Fibroblast of the aortic adventitia (primary cell): ENCODE measurements around the gene JPT1. TPM values are rescaled to one million over a fixed set of nuclear protein-coding genes. Genes with fewer than 3 reads are reported as not detected.
A peak's percentile ranks its signal among the peaks of the same experiment; 100 is the strongest.

Experiments
- DNase-seq: peaks from one replicate; pipeline ENCODE4 v3.0.0-alpha.2; 2010; ENCODE audit warnings: low read depth
- H3K4me3 ChIP-seq: 2 replicates; pipeline ENCODE4 v1.5.1; 2011; ENCODE audit warnings: low read depth, mild to moderate bottlenecking, control low read depth, low read length, moderate library complexity
- total RNA-seq: library from RNA; depleted of rRNA; stranded (reverse); fragments of >200 nt; gene quantifications from 2 replicates; pipeline ENCODE4 v1.2.3, GENCODE V29; 2012; ENCODE audit warnings: low replicate concordance
- TF ChIP-seq, protein P1 (sequence below): IDR thresholded peaks from 2 replicates; pipeline ENCODE4 v1.5.1; 2011; ENCODE audit warnings: mild to moderate bottlenecking, low read length, control low read depth, inconsistent platforms; ENCODE audit not compliant: insufficient read depth

The JPT1 gene
- total RNA-seq, 1 donor: 71.1 TPM

GRCh38 chr17:75182569-75183436 is 28.5 kb upstream of the JPT1 start, which contains the start of gene SUMO2:
TSS of gene SUMO2 (minus strand) at chr17:75182959. CDS start at chr17:75182834, 125 bp downstream.
- TF ChIP-seq, protein P1, sequence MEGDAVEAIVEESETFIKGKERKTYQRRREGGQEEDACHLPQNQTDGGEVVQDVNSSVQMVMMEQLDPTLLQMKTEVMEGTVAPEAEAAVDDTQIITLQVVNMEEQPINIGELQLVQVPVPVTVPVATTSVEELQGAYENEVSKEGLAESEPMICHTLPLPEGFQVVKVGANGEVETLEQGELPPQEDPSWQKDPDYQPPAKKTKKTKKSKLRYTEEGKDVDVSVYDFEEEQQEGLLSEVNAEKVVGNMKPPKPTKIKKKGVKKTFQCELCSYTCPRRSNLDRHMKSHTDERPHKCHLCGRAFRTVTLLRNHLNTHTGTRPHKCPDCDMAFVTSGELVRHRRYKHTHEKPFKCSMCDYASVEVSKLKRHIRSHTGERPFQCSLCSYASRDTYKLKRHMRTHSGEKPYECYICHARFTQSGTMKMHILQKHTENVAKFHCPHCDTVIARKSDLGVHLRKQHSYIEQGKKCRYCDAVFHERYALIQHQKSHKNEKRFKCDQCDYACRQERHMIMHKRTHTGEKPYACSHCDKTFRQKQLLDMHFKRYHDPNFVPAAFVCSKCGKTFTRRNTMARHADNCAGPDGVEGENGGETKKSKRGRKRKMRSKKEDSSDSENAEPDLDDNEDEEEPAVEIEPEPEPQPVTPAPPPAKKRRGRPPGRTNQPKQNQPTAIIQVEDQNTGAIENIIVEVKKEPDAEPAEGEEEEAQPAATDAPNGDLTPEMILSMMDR: peak; percentile 35
- DNase-seq: peak; percentile 94
- peak within 1 kb of the TSS; percentile 96 for H3K4me3 ChIP-seq

GRCh38 chr17:75182319-75182568 is 27.9 kb upstream of the JPT1 start:
- TF ChIP-seq, protein P1: no peak
- no peak for DNase-seq
- H3K4me3 ChIP-seq: peak overlapping the region; percentile 96

GRCh38 chr17:75181608-75182318 is 27.5 kb upstream of the JPT1 start:
- DNase-seq: no peak
- peak overlapping the region; percentile 96 for H3K4me3 ChIP-seq
- TF ChIP-seq, protein P1: no peak

DNA sequence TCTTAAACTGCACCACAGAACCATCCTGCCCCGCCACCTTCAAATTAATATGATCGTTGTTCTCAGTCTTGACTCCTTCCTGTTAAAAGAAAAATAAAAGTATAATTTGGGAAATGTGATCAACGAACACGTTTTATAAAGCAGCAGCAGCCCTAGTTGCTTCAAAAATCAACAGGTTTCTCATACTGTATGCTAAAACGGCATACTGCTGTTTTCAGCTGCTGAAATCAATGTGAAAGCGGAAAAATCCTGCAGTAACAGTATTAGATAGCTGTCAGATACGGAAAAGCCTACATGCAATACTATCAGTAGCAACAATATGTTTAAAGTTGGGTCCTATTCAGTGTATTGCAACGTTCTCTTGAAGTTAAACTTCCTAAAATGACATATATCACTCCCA is 26.8 kb upstream of the JPT1 start:
- DNase-seq: no peak
- TF ChIP-seq, protein P1: no peak
- H3K4me3 ChIP-seq: peak overlapping the region; percentile 96

GRCh38 chr17:75178453-75178852 is 24.1 kb upstream of the JPT1 start:
- TF ChIP-seq, protein P1: no peak
- H3K4me3 ChIP-seq: no peak overlapping the region
- no peak for DNase-seq

DNA sequence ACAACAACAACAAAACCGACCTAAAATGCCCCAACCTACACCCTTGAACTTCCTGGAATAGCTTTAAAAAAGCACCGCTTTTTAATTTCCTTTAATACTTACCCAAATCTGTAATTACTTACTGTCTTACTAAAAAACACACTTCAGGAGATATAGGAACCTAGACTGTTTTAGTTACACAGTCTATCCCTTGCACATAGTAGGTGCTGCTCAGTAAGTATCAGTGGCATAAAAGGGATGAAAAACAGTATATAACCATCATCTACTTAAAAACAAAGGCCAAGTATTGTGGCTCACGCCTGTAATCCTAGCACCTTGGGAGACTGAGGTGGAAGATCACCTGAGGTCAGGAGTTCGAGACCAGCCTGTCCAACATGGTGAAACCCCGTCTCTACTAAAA is 22.3 kb upstream of the JPT1 start:
- no peak for DNase-seq
- TF ChIP-seq, protein P1: no peak
- H3K4me3 ChIP-seq: no peak overlapping the region
